H7 (cell line): ENCODE results near the gene MICB. TPM values are rescaled to one million over a fixed set of nuclear protein-coding genes. Genes with fewer than 3 reads are reported as not detected.

ENCODE experiments used
- DNase-seq: peaks from one replicate; pipeline ENCODE4 v3.0.0; 2012
- H3K27me3 ChIP-seq: 2 replicates; pipeline ENCODE4 v1.6.0; 2011; ENCODE audit warnings: mild to moderate bottlenecking, low read length; ENCODE audit not compliant: control insufficient read depth, insufficient read depth
- H3K36me3 ChIP-seq: replicated peaks from 2 replicates; pipeline ENCODE4 v1.5.1; 2011; ENCODE audit warnings: low read length; ENCODE audit not compliant: control insufficient read depth, insufficient read depth
- H3K4me3 ChIP-seq: 2 replicates; pipeline ENCODE4 v1.5.1; 2011; ENCODE audit warnings: low read depth, mild to moderate bottlenecking, control low read depth, low read length, moderate library complexity; ENCODE audit not compliant: insufficient read depth
- total RNA-seq: library from RNA; depleted of rRNA; stranded (reverse); fragments of >200 nt; shearing (Covaris generic); gene quantifications from 2 replicates; pipeline ENCODE4 v1.2.3, GENCODE V29; 2014

MICB gene
- total RNA-seq, 1 experiment from 2014 or later, result 50.3 TPM

DNA sequence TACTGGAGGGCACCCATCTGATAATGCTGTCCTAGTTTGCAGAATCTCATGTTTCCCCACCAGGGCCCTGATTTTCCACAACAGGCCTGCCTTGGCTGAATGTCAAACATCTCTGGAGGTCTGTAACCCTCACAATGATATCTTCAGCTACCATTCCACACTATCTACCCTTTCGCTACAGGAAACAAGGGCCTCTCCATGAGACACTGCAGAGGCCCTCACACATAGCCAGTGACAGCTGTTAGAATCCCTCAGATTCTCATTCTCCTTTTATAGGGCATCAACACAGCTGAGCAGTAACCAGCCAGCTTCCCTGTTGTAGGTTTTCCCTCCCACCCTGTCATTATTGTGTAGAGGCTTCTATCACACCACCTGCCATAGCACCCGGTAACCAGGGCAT, 29.6 kb upstream of the MICB start:
- no peak overlapping the region for H3K4me3 ChIP-seq
- H3K27me3 ChIP-seq, result peaks cover 10% of the 10 kb centered on the region; the same call in 1 of the 2 replicates
- no peak for DNase-seq
- no peaks in the 10 kb centered on the region for H3K36me3 ChIP-seq

DNA sequence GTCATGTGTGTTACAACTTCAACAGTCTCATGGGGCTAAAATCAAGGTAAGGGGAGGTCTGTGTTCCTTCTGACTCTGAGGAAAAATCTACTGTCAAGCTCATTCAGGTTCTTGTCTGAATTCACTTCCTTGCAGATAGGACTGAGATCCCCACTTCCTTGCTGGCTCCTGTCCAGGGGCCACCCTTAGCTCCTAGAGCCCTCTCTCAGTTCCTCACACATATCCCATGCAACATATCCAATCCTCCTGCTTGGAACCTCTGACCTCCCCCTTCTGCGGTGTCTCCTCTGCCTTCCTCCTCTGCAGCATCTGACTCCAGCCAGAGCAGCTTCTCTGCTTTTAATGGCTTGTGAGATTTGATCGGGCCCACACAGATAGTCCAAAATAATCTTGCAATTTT, 27.1 kb upstream of the MICB start:
- DNase-seq, result no peak
- no peaks in the 10 kb centered on the region for H3K36me3 ChIP-seq
- no peak overlapping the region for H3K4me3 ChIP-seq
- H3K27me3 ChIP-seq, result no peaks in the 10 kb centered on the region; the same call in 1 of the 2 replicates

GRCh38 chr6:31471711-31472110, 26.2 kb upstream of the MICB start:
- H3K27me3 ChIP-seq, result no peaks in the 10 kb centered on the region

GRCh38 chr6:31472259-31472658, 25.7 kb upstream of the MICB start:
- no peaks in the 10 kb centered on the region for H3K27me3 ChIP-seq
- no peaks in the 10 kb centered on the region for H3K36me3 ChIP-seq
- DNase-seq, result no peak
- H3K4me3 ChIP-seq, result no peak overlapping the region

More at GRCh38 chr6:31471711-31472110, 26.2 kb upstream of the MICB start:
- Histone ChIP-seq H3K36me3 (no peaks in the 10 kb centered on the region), H3K4me3 (no peak overlapping the region)
- DNase-seq, result no peak

DNA sequence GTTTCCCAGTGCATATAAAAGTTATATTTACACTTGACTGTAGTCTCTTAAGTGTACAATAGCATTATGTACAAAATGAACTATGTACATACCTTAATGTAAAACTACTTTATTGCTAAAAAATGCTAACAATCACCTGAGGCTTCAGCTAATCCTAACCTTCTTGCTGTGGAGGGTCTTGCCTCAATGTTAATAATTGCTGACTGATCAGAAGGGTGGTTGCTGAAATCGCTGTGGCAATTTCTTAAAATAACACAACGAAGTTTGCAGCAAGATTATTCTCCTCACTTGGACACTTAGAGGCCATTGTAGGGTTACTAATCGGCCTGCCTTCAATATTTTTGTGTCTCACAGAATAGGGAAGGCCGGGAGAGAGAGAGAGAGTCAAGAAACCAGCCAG, 24.7 kb upstream of the MICB start:
- Histone ChIP-seq H3K36me3 (no peaks in the 10 kb centered on the region), H3K4me3 (no peak overlapping the region), H3K27me3 (no peaks in the 10 kb centered on the region)
- no peak for DNase-seq

- no peaks in the 10 kb centered on the region for H3K27me3 ChIP-seq
- H3K4me3 ChIP-seq, result no peak overlapping the region
- H3K36me3 ChIP-seq, result no peaks in the 10 kb centered on the region
- DNase-seq, result no peak
These were observed 23.9 kb upstream of the MICB start for GRCh38 chr6:31473780-31474761.

GRCh38 chr6:31474871-31475286, 23.1 kb upstream of the MICB start:
- no peaks in the 10 kb centered on the region for H3K36me3 ChIP-seq
- no peaks in the 10 kb centered on the region for H3K27me3 ChIP-seq
- H3K4me3 ChIP-seq, result no peak overlapping the region
- DNase-seq, result peak; percentile 84

DNA sequence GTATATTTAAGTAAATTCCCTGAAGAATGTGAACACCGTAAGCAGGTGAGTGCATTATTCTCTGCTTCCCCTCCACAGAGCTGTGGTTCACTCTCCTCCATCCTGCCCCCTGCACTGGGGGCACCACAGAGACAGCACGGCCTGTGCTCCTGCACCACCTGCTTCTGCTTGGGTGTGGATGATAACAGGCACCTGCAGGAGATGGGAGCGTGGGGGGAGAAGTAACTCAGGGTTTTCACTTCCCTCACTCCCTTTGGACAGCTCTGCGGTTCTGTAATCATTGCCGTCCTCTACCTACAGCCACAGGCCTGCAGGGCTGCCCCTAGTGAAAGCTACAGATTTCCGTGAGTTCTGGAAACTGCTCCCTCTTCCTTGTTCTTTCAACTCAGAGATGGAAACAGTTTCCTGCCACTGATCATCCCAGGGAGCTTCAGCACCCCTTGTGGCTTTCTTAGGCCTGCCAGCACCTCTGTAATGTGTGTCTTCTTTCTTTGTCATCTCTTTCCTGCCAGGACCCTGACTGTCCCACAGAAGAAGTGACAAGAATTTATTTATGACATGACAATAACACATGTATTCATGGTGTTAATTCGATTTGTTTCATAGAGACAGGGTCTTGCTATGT, 21.3 kb upstream of the MICB start:
- Histone ChIP-seq H3K36me3 (no peaks in the 10 kb centered on the region), H3K27me3 (no peaks in the 10 kb centered on the region), H3K4me3 (no peak overlapping the region)
- peak; percentile 57 for DNase-seq

GRCh38 chr6:31477521-31477920, 20.4 kb upstream of the MICB start:
- DNase-seq, result no peak
- no peak overlapping the region for H3K4me3 ChIP-seq
- H3K36me3 ChIP-seq, result no peaks in the 10 kb centered on the region
- H3K27me3 ChIP-seq, result no peaks in the 10 kb centered on the region

- Histone ChIP-seq H3K36me3 (no peaks in the 10 kb centered on the region), H3K4me3 (no peak overlapping the region), H3K27me3 (no peaks in the 10 kb centered on the region)
- no peak for DNase-seq
These were observed 19.6 kb upstream of the MICB start for GRCh38 chr6:31478186-31478950.

GRCh38 chr6:31479151-31479932, 18.6 kb upstream of the MICB start:
- DNase-seq, result no peak
- Histone ChIP-seq H3K27me3 (no peaks in the 10 kb centered on the region), H3K36me3 (no peaks in the 10 kb centered on the region), H3K4me3 (no peak overlapping the region)

GRCh38 chr6:31479933-31480535, 17.9 kb upstream of the MICB start:
- no peak for DNase-seq
- H3K4me3 ChIP-seq, result no peak overlapping the region
- H3K27me3 ChIP-seq, result no peaks in the 10 kb centered on the region

DNA sequence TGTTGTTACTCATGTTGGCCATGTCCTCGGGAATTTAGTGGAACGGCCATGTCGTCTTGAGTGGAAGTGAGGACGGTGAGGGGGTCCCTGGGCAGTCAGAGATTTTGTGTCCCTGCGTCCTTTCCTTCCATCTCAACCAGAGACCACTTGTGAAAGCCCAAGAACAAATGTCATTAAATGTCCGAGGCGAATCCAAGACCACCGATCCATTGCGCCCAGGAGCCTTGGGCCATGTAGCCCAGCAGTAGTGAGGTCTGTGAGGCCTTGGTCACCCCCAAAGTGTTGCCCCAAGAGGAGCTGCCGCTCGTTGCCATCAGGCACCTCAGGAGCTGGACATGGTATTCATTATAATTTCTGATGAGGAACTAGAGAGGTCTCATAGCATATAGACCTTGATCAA, 17.4 kb upstream of the MICB start:
- no peaks in the 10 kb centered on the region for H3K36me3 ChIP-seq
- no peak for DNase-seq

More at GRCh38 chr6:31479933-31480535, 17.9 kb upstream of the MICB start:
- no peaks in the 10 kb centered on the region for H3K36me3 ChIP-seq

More for the DNA sequence above, 17.4 kb upstream of the MICB start:
- Histone ChIP-seq H3K27me3 (no peaks in the 10 kb centered on the region), H3K4me3 (no peak overlapping the region)
